ENCODE results near the gene STX18. TPM values are rescaled to one million over a fixed set of nuclear protein-coding genes. Genes with fewer than 3 reads are reported as not detected.
A peak's percentile ranks its signal among the peaks of the same experiment; 100 is the strongest.

STX18 gene
- total and polyA plus RNA-seq, 2 of the 13 experiments (the other 11 are each of a cell fraction or from before 2014, with no cell fraction given) = 23.9 to 37.1 TPM

- no peak for TF ChIP-seq ZHX2 (IDR thresholded peaks at IDR 0.05; ENCODE audit: low read depth)
- no peak for TF ChIP-seq ZHX2 (CRISPR knock-in tag; IDR thresholded peaks at IDR 0.05; ENCODE audit: borderline replicate concordance)
- TF ChIP-seq SMARCC2 (IDR thresholded peaks at IDR 0.05) = no peak
- TF ChIP-seq ZNF414 (CRISPR knock-in tag; IDR thresholded peaks at IDR 0.05) = no peak
- TF ChIP-seq HNF4A (CRISPR knock-in tag; IDR thresholded peaks at IDR 0.05) = peak; percentile 92
- no peak for TF ChIP-seq SRSF1 (optimal IDR thresholded peaks at IDR 0.05; ENCODE audit: low read depth, low read length)
- TF ChIP-seq ZNF841 (CRISPR knock-in tag; IDR thresholded peaks at IDR 0.05; ENCODE audit: borderline replicate concordance) = no peak
- TF ChIP-seq ZNF672 (CRISPR knock-in tag; IDR thresholded peaks at IDR 0.05) = no peak
- TF ChIP-seq KDM3A (CRISPR knock-in tag; IDR thresholded peaks at IDR 0.05; ENCODE audit: low read depth) = no peak
- TF ChIP-seq ZNF704 (CRISPR knock-in tag; IDR thresholded peaks at IDR 0.05; ENCODE audit: borderline replicate concordance) = no peak
- no peak for TF ChIP-seq ARID2 (CRISPR knock-in tag; IDR thresholded peaks at IDR 0.05; ENCODE audit: borderline replicate concordance)
- no peak for TF ChIP-seq ZNF24 (IDR thresholded peaks at IDR 0.05)
- no peak for TF ChIP-seq ZNF773 (CRISPR knock-in tag; IDR thresholded peaks at IDR 0.05; ENCODE audit: borderline replicate concordance)
- TF ChIP-seq ZNF256 (CRISPR knock-in tag; conservative IDR thresholded peaks at IDR 0.05) = no peak
- TF ChIP-seq ZNF839 (CRISPR knock-in tag; IDR thresholded peaks at IDR 0.05; ENCODE audit: borderline replicate concordance) = no peak
- no peak for TF ChIP-seq ZNF335 (CRISPR knock-in tag; IDR thresholded peaks at IDR 0.05)
- TF ChIP-seq ADNP (CRISPR knock-in tag; IDR thresholded peaks at IDR 0.05) = no peak
- no peak for TF ChIP-seq ZNF652 (CRISPR knock-in tag; IDR thresholded peaks at IDR 0.05; ENCODE audit: borderline replicate concordance, low read depth)
- TF ChIP-seq, protein P1, sequence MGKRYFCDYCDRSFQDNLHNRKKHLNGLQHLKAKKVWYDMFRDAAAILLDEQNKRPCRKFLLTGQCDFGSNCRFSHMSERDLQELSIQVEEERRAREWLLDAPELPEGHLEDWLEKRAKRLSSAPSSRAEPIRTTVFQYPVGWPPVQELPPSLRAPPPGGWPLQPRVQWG (CRISPR knock-in tag; IDR thresholded peaks at IDR 0.05; ENCODE audit: borderline replicate concordance, low read depth) = no peak
- TF ChIP-seq ZNF432 (CRISPR knock-in tag; IDR thresholded peaks at IDR 0.05; ENCODE audit: borderline replicate concordance) = no peak
- no peak for TF ChIP-seq ZSCAN25 (CRISPR knock-in tag; IDR thresholded peaks at IDR 0.05)
- TF ChIP-seq ZNF775 (CRISPR knock-in tag; IDR thresholded peaks at IDR 0.05; ENCODE audit: borderline replicate concordance) = no peak
- no peak for TF ChIP-seq ZNF780A (CRISPR knock-in tag; IDR thresholded peaks at IDR 0.05)
Observed at GRCh38 chr4:4486969-4487368, 54.9 kb downstream of the STX18 start (continued).

Data from HepG2 (cell line).